Ovary (tissue), 10 donors: ENCODE results near the gene PCDHGA10. TPM values are rescaled to one million over a fixed set of nuclear protein-coding genes. Genes with fewer than 3 reads are reported as not detected.

ENCODE experiments used
- DNase-seq, 5 donors: peaks; one replicate each; pipeline ENCODE4 v3.0.0-alpha.2; 2019 to 2020
- H3K27ac ChIP-seq, 2 donors: fragments of 200-600 bp; one replicate each; pipeline versions ENCODE4 v1.5.1 to v1.8.0; 2019 to 2022
- H3K27me3 ChIP-seq: fragments of 200-600 bp; one replicate; pipeline ENCODE4 v1.8.0; 2022
- H3K36me3 ChIP-seq: fragments of 200-600 bp; sonication (generic); one replicate; pipeline ENCODE4 v1.5.1; 2019
- H3K4me1 ChIP-seq: one replicate; pipeline ENCODE4 v1.8.1; 2013; ENCODE audit warnings: mild to moderate bottlenecking, moderate library complexity; ENCODE audit not compliant: insufficient read depth
- H3K4me3 ChIP-seq: fragments of 200-600 bp; sonication (generic); one replicate; pipeline ENCODE4 v1.5.1; 2017
- H3K9me3 ChIP-seq, 2 donors: fragments of 200-600 bp in 1 of 2; sonication (generic) in 1 of 2; one replicate each; pipeline versions ENCODE4 v1.5.1 to v1.8.1; 2013 to 2019; ENCODE audit warnings: mild to moderate bottlenecking in 1 of 2, moderate library complexity in 1 of 2
- EP300 ChIP-seq: sonication (generic); formaldehyde crosslinking; IDR thresholded peaks from one replicate; pipeline ENCODE4 v1.6.1; 2017; ENCODE audit warnings: antibody characterized with exemption
- POLR2A ChIP-seq: fragments of 450-650 bp; IDR thresholded peaks from one replicate; pipeline ENCODE4 v1.6.1; 2017; ENCODE audit warnings: antibody characterized with exemption, mild to moderate bottlenecking, moderate library complexity
- WGBS, 3 donors: extraction: QIAGEN DNeasy Blood & Tissue Kit in 1 of 3; methylation state at CpG; one replicate each; pipeline versions ENCODE4 v1.1.5 to v1.1.7; 2013 to 2017; 5-methylcytosine and 5-hydroxymethylcytosine counted together
- intact Hi-C, 4 donors: fragments of 100-400 bp; cut with DNase I; formaldehyde crosslinking; loops; one replicate each; pipeline versions ENCODE4 v1.11.0 to v1.15.1; 2022 to 2023
- long read RNA-seq, 3 donors: library from polyadenylated mRNA in 2 of 3; unstranded in 2 of 3; transcript quantifications; one replicate each; pipeline ENCODE4 v2.0.0 and lab custom pipeline, GENCODE V29; 2021 to 2026
- polyA plus RNA-seq, 2 donors: library from polyadenylated mRNA; stranded (reverse); fragments of 200-250 nt in 1 of 2; fragments of 350-450 nt in 1 of 2; fragmentation: Illumina TruSeq in 1 of 2; extraction: RNeasy Lipid Tissue Mini Kit (QIAGEN cat#74804) in 1 of 2; gene quantifications; one replicate each; pipeline ENCODE4 v1.2.3, GENCODE V29; 2013 to 2014
- total RNA-seq, 7 donors: library from RNA; depleted of rRNA in 2 of 7; stranded (reverse); fragments of >200 nt in 2 of 7; fragmentation: NEBNext Ultra II Directional in 3 of 7; extraction: Animal tissue kit (Norgen Biotek cat#: 25700) in 3 of 7; gene quantifications; one replicate each; pipeline versions ENCODE4 v1.1.0 to v1.2.4, GENCODE V29; 2016 to 2023
- TF ChIP-seq, protein P1 (sequence below), 3 donors: fragments of 450-650 bp in 2 of 3; fragments of 200-600 bp in 1 of 3; IDR thresholded peaks; one replicate each; pipeline versions ENCODE4 v1.5.1 to v1.8.0; 2016 to 2022; ENCODE audit warnings: antibody characterized with exemption in 3 of 3, mild to moderate bottlenecking in 1 of 3
- donor health status: DM: no; HTN: no; CAD: no; lungs with moderate emphysema.
- donor health status: DM: no; HTN: no; CAD: no.
- donor health status: Bipolar disorder and iron deficiency.
- donor health status: DM: yes; HTN: yes; CAD: no.
- donor health status: DM: no; HTN: no; CAD: no.
- donor health status: DM: yes; HTN: yes; CAD: no.

The PCDHGA10 gene
- 1 to 10 TPM; 5.0 to 9.7 (median 8.1) TPM for total RNA-seq
- polyA plus RNA-seq = 1 to 10 TPM; 1.3 to 3.9 TPM
- long read RNA-seq, donor 1 = 0 reads
- long read RNA-seq, donor 2, full-length matches to known transcripts = 5 of 5 reads
- long read RNA-seq, donor 2, partial matches to known transcripts = 0 of 5 reads
- long read RNA-seq, donor 2, other reads (novel, unspliced or antisense) = 0 of 5 reads
- long read RNA-seq, donor 3 = 0 reads

DNA sequence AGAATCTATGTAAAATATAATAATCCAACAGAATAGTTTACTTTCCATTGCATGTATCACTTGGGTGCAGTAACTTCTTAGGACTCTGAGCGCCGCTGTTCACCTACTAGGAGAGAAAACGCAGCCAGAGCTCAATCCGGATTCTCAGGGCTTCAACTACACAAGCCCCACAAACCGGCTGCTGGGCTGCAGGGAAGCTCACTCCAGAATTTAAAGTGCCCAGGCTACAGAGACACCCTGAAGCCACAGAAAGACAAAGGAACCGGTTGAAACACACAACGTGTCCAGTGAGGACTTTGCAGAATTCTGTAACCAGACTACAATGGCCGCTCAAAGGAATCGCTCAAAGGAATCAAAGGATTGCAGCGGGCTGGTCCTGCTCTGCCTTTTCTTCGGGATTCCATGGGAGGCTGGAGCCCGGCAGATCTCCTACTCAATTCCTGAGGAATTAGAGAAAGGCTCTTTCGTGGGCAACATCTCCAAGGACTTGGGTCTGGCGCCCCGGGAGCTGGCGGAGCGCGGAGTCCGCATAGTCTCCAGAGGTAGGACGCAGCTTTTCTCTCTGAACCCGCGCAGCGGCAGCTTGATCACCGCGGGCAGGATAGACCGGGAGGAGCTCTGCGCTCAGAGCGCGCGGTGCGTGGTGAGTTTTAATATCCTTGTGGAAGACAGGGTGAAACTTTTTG lies at the start of gene PCDHGA10:
Gene PCDHGA10 (plus strand): TSS at position 134 of the 686 bp plus-strand sequence. CDS start 189 bp downstream, at position 323.
- peaks cover 2% of the 10 kb centered on the region for H3K4me1 ChIP-seq
- intact Hi-C loops = loop anchor here in 1 of 4 donors (10.0 kb wide), 1 partner anchor 112 kb away; no protein-coding TSS in a partner anchor
- TF ChIP-seq POLR2A (no peak), EP300 (no peak)
- TF ChIP-seq, protein P1, sequence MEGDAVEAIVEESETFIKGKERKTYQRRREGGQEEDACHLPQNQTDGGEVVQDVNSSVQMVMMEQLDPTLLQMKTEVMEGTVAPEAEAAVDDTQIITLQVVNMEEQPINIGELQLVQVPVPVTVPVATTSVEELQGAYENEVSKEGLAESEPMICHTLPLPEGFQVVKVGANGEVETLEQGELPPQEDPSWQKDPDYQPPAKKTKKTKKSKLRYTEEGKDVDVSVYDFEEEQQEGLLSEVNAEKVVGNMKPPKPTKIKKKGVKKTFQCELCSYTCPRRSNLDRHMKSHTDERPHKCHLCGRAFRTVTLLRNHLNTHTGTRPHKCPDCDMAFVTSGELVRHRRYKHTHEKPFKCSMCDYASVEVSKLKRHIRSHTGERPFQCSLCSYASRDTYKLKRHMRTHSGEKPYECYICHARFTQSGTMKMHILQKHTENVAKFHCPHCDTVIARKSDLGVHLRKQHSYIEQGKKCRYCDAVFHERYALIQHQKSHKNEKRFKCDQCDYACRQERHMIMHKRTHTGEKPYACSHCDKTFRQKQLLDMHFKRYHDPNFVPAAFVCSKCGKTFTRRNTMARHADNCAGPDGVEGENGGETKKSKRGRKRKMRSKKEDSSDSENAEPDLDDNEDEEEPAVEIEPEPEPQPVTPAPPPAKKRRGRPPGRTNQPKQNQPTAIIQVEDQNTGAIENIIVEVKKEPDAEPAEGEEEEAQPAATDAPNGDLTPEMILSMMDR (IDR thresholded peaks at IDR 0.05) = no peak
- no peak within 1 kb of the TSS for H3K27ac ChIP-seq
- DNase-seq = peak in 1 of 5 donors; percentile 14
- peaks cover 14 to 53% of the 10 kb centered on the region in 2 donors for H3K9me3 ChIP-seq
- H3K27me3 ChIP-seq = no peaks in the 10 kb centered on the region
- peak within 1 kb of the TSS; percentile 16 for H3K4me3 ChIP-seq
- H3K36me3 ChIP-seq = peaks cover 4% of the 10 kb centered on the region
- WGBS, 3 donors = 14 to 21% (median 15%) methylated on average over 31 of the region's 31 CpGs

DNA sequence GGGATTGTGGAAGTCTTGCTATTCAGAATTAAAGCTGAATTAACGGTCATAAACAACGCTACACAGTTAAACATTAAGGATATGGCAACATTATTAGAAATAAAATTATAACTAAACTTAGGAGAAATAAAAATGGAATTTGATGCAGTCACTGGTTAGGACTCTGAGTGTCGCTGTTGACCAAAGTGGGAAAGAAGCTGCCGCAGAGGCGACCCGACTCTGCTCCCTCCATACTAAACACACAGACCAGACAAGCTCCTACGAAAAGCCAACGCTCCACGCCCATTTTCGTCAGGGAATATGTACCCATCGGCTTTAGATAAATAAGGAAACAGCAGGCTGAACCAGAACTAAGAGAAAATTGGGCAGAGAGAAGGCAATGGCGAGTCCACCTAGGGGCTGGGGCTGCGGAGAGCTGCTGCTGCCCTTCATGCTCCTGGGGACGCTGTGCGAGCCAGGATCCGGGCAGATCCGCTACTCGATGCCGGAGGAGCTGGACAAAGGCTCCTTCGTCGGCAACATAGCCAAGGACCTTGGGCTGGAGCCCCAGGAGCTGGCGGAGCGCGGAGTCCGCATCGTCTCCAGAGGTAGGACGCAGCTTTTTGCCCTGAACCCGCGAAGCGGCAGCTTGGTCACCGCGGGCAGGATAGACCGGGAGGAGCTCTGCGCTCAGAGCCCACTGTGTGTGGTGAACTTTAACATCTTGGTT lies 48.7 kb upstream of the PCDHGA10 start, which contains the start of gene PCDHGA5:
Gene PCDHGA5 (plus strand): TSS at position 211 of the 709 bp plus-strand sequence. CDS start 169 bp downstream, at position 380.
- WGBS, 3 donors = 11 to 18% (median 16%) methylated on average over 34 of the region's 34 CpGs
- Histone ChIP-seq H3K36me3 (no peaks in the 10 kb centered on the region), H3K4me3 (peak within 1 kb of the TSS; percentile 17), H3K9me3 (peaks cover 0 to 52% of the 10 kb centered on the region in 2 donors), H3K27me3 (no peaks in the 10 kb centered on the region), H3K27ac (no peak within 1 kb of the TSS), H3K4me1 (no peaks in the 10 kb centered on the region)
- intact Hi-C loops = no loop called here
- DNase-seq = no peak
- no peak for TF ChIP-seq EP300
- TF ChIP-seq POLR2A = no peak
- TF ChIP-seq, protein P1 (IDR thresholded peaks at IDR 0.05) = no peak

DNA sequence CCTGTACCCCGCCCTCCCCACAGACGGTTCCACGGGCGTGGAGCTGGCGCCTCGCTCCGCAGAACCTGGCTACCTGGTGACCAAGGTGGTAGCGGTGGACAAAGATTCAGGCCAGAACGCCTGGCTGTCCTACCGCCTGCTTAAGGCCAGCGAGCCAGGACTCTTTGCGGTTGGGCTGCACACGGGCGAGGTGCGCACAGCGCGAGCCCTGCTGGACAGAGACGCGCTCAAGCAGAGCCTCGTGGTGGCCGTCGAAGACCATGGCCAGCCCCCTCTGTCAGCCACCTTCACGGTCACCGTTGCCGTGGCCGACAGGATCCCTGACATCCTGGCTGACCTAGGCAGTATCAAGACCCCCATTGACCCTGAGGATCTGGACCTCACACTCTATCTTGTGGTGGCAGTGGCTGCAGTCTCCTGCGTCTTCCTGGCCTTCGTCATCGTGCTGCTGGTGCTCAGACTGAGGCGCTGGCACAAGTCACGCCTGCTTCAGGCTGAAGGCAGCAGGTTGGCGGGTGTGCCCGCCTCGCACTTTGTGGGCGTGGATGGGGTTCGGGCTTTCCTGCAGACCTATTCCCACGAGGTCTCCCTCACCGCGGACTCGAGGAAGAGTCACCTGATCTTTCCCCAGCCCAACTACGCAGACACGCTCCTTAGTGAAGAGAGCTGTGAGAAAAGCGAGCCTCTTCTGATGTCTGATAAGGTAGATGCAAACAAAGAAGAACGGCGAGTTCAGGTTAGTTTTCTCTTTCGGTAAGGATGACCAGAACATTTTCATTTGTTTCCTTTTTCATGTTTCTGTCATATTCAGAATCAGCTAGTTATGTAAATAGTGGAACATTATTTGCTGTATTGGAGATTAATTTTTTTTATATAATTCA lies 46.5 kb upstream of the PCDHGA10 start:
- 28 to 44% (median 29%) methylated on average over 36 to 46 of the region's 46 CpGs for WGBS, 3 donors
- intact Hi-C loops = no loop called here
- TF ChIP-seq, protein P1 (IDR thresholded peaks at IDR 0.05) = no peak
- TF ChIP-seq POLR2A = no peak
- TF ChIP-seq EP300 = no peak
- Histone ChIP-seq H3K36me3 (no peaks in the 10 kb centered on the region), H3K9me3 (peaks cover 0 to 53% of the 10 kb centered on the region in 2 donors), H3K4me3 (no peak overlapping the region), H3K4me1 (no peaks in the 10 kb centered on the region), H3K27ac (no peak overlapping the region), H3K27me3 (no peaks in the 10 kb centered on the region)
- DNase-seq = no peak
